SK-N-SH (cell line): ENCODE measurements around the gene TMEM131. TPM values are rescaled to one million over a fixed set of nuclear protein-coding genes. Genes with fewer than 3 reads are reported as not detected.

Source experiments
- CTCF ChIA-PET: fragments of 300-600, 350-600 bp; formaldehyde crosslinking; extraction: SDS; loops from one replicate; lab custom pipeline; 2021; lab: Yijun Ruan, JAX
- POLR2A ChIA-PET: fragments of 350-600 bp; sonication (Branson Sonifier 250); formaldehyde crosslinking; extraction: SDS; loops from one replicate; lab custom pipeline; 2020; ENCODE audit warnings: antibody characterized with exemption, inconsistent platforms; lab: Yijun Ruan, JAX
- DNase-seq: peaks from one replicate; pipeline ENCODE4 v3.0.0; 2012
- H2AFZ ChIP-seq: fragments of 200-600 bp; sonication (generic); 2 replicates; pipeline ENCODE4 v1.8.1; 2016; ENCODE audit warnings: antibody characterized with exemption, mild to moderate bottlenecking, low read depth
- H3F3A ChIP-seq: fragments of 200-600 bp; sonication (generic); replicated peaks from 2 replicates; pipeline ENCODE3; 2016; ENCODE audit warnings: antibody characterized with exemption, mild to moderate bottlenecking; ENCODE audit not compliant: insufficient read depth
- H3K27ac ChIP-seq, 2 experiments: fragments of 200-500 bp in 1 of 2; fragments of 200-600 bp in 1 of 2; sonication (Bioruptor generic) in 1 of 2; sonication (generic), shearing (Covaris generic) in 1 of 2; 2 replicates each; pipeline versions ENCODE4 v1.5.1 to v1.6.1; 2014 to 2016; ENCODE audit warnings: low read depth in 2 of 2, inconsistent platforms in 1 of 2, low read length in 1 of 2, mild to moderate bottlenecking in 1 of 2, mixed read lengths in 1 of 2
- H3K27me3 ChIP-seq: fragments of 200-600 bp; sonication (generic), shearing (Covaris generic); 2 replicates; pipeline ENCODE4 v1.6.1; 2016; ENCODE audit warnings: mixed run types; ENCODE audit not compliant: insufficient read depth
- H3K36me3 ChIP-seq, 2 experiments: fragments of 200-500 bp in 1 of 2; fragments of 200-600 bp in 1 of 2; sonication (Bioruptor generic) in 1 of 2; sonication (generic) in 1 of 2; replicated peaks in 1 of 2; 2 replicates each; pipeline versions ENCODE3 to v1.5.1; 2014 to 2016; ENCODE audit warnings: low read length in 1 of 2, mild to moderate bottlenecking in 1 of 2; ENCODE audit not compliant: insufficient read depth in 2 of 2, control insufficient read depth in 1 of 2
- H3K4me1 ChIP-seq, 2 experiments: fragments of 200-500 bp in 1 of 2; fragments of 200-600 bp in 1 of 2; sonication (Bioruptor generic) in 1 of 2; sonication (generic), shearing (Covaris generic) in 1 of 2; 2 replicates each; pipeline versions ENCODE4 v1.5.1 to v1.6.1; 2014 to 2016; ENCODE audit warnings: low read depth in 1 of 2, low read length in 1 of 2, mixed run types in 1 of 2; ENCODE audit not compliant: insufficient read depth in 2 of 2, control insufficient read depth in 1 of 2
- H3K4me2 ChIP-seq: fragments of 200-600 bp; sonication (generic), shearing (Covaris generic); 2 replicates; pipeline ENCODE4 v1.6.1; 2017; ENCODE audit warnings: mixed run types
- H3K4me3 ChIP-seq, 2 experiments: fragments of 200-500 bp in 1 of 2; fragments of 200-600 bp in 1 of 2; sonication (Bioruptor generic) in 1 of 2; sonication (generic), shearing (Covaris generic) in 1 of 2; 2 replicates each; pipeline versions ENCODE4 v1.5.1 to v1.8.1; 2014 to 2016; ENCODE audit warnings: low read depth in 2 of 2, inconsistent platforms in 1 of 2, low read length in 1 of 2, mild to moderate bottlenecking in 1 of 2, mixed read lengths in 1 of 2, moderate library complexity in 1 of 2
- H3K79me2 ChIP-seq: fragments of 200-600 bp; sonication (generic); 2 replicates; pipeline ENCODE4 v1.8.1; 2017; ENCODE audit warnings: mild to moderate bottlenecking; ENCODE audit not compliant: insufficient read depth
- H3K9ac ChIP-seq: fragments of 200-600 bp; sonication (generic); 2 replicates; pipeline ENCODE4 v1.6.1; 2017; ENCODE audit warnings: mixed run types
- H3K9me2 ChIP-seq: fragments of 200-600 bp; sonication (generic); 2 replicates; pipeline ENCODE4 v1.6.1; 2017; ENCODE audit warnings: mixed run types
- H3K9me3 ChIP-seq: fragments of 200-600 bp; sonication (generic); 2 replicates; pipeline ENCODE4 v1.6.1; 2017; ENCODE audit warnings: mixed run types, mild to moderate bottlenecking, moderate library complexity
- H4K20me1 ChIP-seq: fragments of 200-600 bp; sonication (generic); 2 replicates; pipeline ENCODE4 v1.6.1; 2017; ENCODE audit warnings: mild to moderate bottlenecking, mixed run types; ENCODE audit not compliant: insufficient read depth
- CHD2 ChIP-seq: fragments of 150-350 bp; IDR thresholded peaks from 2 replicates; pipeline ENCODE4 v1.6.1; 2018; ENCODE audit warnings: low read length; ENCODE audit not compliant: partially characterized antibody
- ELF1 ChIP-seq: IDR thresholded peaks from 2 replicates; pipeline ENCODE4 v1.4.0; 2012
- EZH2phosphoT487 ChIP-seq: fragments of 200-600 bp; sonication (generic); IDR thresholded peaks from 2 replicates; pipeline ENCODE4 v1.6.1; 2017; ENCODE audit warnings: low read depth, mixed run types, mild to moderate bottlenecking, antibody characterized with exemption, moderate library complexity, borderline replicate concordance
- GABPA ChIP-seq: IDR thresholded peaks from 2 replicates; pipeline ENCODE4 v1.4.0; 2012; ENCODE audit warnings: low read depth, mild to moderate bottlenecking
- GATA2 ChIP-seq: sonication (generic); formaldehyde crosslinking; IDR thresholded peaks from 2 replicates; pipeline ENCODE4 v1.5.0; 2020; ENCODE audit warnings: mild to moderate bottlenecking, missing genetic modification reagents
- MEF2A ChIP-seq: IDR thresholded peaks from 2 replicates; pipeline ENCODE4 v1.4.0; 2012; ENCODE audit warnings: low read depth, borderline replicate concordance
- MXI1 ChIP-seq: IDR thresholded peaks from 2 replicates; pipeline ENCODE4 v1.6.1; 2012; ENCODE audit warnings: mild to moderate bottlenecking, low read depth, low read length, improper control_type of control experiment
- NFIC ChIP-seq: IDR thresholded peaks from 2 replicates; pipeline ENCODE4 v1.4.0; 2012; ENCODE audit warnings: borderline replicate concordance
- NRF1 ChIP-seq: IDR thresholded peaks from 2 replicates; pipeline ENCODE4 v1.6.1; 2012; ENCODE audit warnings: low read depth, mild to moderate bottlenecking, low read length
- RCOR1 ChIP-seq: fragments of 150-350 bp; IDR thresholded peaks from 2 replicates; pipeline ENCODE4 v1.6.1; 2017; ENCODE audit warnings: antibody characterized with exemption, low read length
- RXRA ChIP-seq: IDR thresholded peaks from 2 replicates; pipeline ENCODE4 v1.4.0; 2012; ENCODE audit warnings: low read depth, mild to moderate bottlenecking, borderline replicate concordance
- SMC3 ChIP-seq: IDR thresholded peaks from 2 replicates; pipeline ENCODE4 v1.6.1; 2012; ENCODE audit warnings: low read depth, low read length, improper control_type of control experiment
- TAF1 ChIP-seq: IDR thresholded peaks from 2 replicates; pipeline ENCODE4 v1.6.1; 2012; ENCODE audit warnings: low read depth, mild to moderate bottlenecking, low read length, moderate library complexity, borderline replicate concordance
- TEAD4 ChIP-seq: IDR thresholded peaks from 2 replicates; pipeline ENCODE4 v1.4.0; 2012; ENCODE audit warnings: mild to moderate bottlenecking, borderline replicate concordance; ENCODE audit not compliant: insufficient read depth
- YY1 ChIP-seq: IDR thresholded peaks from 2 replicates; pipeline ENCODE4 v1.4.0; 2012; ENCODE audit warnings: low read depth, mild to moderate bottlenecking
- WGBS: methylation state at CpG from one replicate; pipeline ENCODE4 v1.1.6; 2017; ENCODE audit warnings: low lambda C conversion rate; 5-methylcytosine and 5-hydroxymethylcytosine counted together
- polyA plus RNA-seq, 3 experiments: library from polyadenylated mRNA; depleted of rRNA; stranded (reverse); fragments of >200 nt; gene quantifications; 2 replicates each; pipeline ENCODE4 v1.2.3, GENCODE V29; 2012
- TF ChIP-seq, protein P1 (sequence below): IDR thresholded peaks from 2 replicates; pipeline ENCODE4 v1.6.1; 2012; ENCODE audit warnings: mild to moderate bottlenecking, low read depth, low read length, moderate library complexity
- TF ChIP-seq, protein P2 (sequence below): fragments of 150-350 bp; IDR thresholded peaks from 2 replicates; pipeline ENCODE4 v1.6.1; 2017; ENCODE audit warnings: antibody characterized with exemption, low read length, low read depth, borderline replicate concordance

Gene TMEM131
- polyA plus RNA-seq, 1 of the 3 experiments (the other 2 are of a cell fraction), result 9.1 TPM

DNA sequence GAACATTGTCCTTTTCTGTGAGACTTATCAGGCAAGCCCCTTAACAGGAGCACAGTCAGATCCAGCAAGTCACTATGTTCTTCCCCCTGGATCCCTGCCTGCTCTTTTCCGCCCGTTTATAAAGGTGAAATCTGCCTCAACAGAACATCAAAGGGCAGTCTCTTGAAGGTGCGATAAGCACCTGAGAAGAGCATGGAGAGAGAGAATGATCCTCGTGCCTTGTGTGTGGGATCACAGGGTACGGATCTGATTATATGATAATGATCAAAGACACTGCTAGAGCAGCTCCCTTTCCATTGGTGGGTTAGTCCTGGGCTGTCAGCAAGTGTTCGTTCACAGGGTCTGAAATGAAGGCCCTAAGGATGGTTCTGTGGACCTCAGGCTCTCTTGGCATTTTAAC, 176.0 kb downstream of the TMEM131 start:
- Histone ChIP-seq H3K4me2 (no peak overlapping the region), H3K9ac (no peak overlapping the region), H3K27ac (no peak overlapping the region), H3K9me3 (no peaks in the 10 kb centered on the region), H2AFZ (no peak overlapping the region), H3K36me3 (peaks cover 2 to 8% of the 10 kb centered on the region in 2 experiments), H3F3A (peaks cover 5% of the 10 kb centered on the region), H3K4me3 (no peak overlapping the region), H4K20me1 (no peaks in the 10 kb centered on the region), H3K4me1 (peaks cover 0 to 3% of the 10 kb centered on the region in 2 experiments; a peak in 1 of 4 replicates), H3K79me2 (no peaks in the 10 kb centered on the region), H3K27me3 (no peaks in the 10 kb centered on the region), H3K9me2 (no peaks in the 10 kb centered on the region)
- ChIA-PET POLR2A (no interaction called here), CTCF (interaction anchor here (1.9 kb wide), 1 partner anchor 13 kb away, joined by 7 read pairs; no protein-coding TSS in a partner anchor)
- WGBS, result 93% methylated on average over 6 of the region's 6 CpGs
- DNase-seq, result peak; percentile 33
- TF ChIP-seq, protein P1, sequence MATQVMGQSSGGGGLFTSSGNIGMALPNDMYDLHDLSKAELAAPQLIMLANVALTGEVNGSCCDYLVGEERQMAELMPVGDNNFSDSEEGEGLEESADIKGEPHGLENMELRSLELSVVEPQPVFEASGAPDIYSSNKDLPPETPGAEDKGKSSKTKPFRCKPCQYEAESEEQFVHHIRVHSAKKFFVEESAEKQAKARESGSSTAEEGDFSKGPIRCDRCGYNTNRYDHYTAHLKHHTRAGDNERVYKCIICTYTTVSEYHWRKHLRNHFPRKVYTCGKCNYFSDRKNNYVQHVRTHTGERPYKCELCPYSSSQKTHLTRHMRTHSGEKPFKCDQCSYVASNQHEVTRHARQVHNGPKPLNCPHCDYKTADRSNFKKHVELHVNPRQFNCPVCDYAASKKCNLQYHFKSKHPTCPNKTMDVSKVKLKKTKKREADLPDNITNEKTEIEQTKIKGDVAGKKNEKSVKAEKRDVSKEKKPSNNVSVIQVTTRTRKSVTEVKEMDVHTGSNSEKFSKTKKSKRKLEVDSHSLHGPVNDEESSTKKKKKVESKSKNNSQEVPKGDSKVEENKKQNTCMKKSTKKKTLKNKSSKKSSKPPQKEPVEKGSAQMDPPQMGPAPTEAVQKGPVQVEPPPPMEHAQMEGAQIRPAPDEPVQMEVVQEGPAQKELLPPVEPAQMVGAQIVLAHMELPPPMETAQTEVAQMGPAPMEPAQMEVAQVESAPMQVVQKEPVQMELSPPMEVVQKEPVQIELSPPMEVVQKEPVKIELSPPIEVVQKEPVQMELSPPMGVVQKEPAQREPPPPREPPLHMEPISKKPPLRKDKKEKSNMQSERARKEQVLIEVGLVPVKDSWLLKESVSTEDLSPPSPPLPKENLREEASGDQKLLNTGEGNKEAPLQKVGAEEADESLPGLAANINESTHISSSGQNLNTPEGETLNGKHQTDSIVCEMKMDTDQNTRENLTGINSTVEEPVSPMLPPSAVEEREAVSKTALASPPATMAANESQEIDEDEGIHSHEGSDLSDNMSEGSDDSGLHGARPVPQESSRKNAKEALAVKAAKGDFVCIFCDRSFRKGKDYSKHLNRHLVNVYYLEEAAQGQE, result no peak
- TF ChIP-seq EZH2phosphoT487 (no peak), MXI1 (no peak), NRF1 (no peak), SMC3 (no peak), CHD2 (no peak), YY1 (no peak), TAF1 (no peak), NFIC (no peak), RCOR1 (no peak)
- TF ChIP-seq, protein P2, sequence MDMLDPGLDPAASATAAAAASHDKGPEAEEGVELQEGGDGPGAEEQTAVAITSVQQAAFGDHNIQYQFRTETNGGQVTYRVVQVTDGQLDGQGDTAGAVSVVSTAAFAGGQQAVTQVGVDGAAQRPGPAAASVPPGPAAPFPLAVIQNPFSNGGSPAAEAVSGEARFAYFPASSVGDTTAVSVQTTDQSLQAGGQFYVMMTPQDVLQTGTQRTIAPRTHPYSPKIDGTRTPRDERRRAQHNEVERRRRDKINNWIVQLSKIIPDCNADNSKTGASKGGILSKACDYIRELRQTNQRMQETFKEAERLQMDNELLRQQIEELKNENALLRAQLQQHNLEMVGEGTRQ, result no peak

DNA sequence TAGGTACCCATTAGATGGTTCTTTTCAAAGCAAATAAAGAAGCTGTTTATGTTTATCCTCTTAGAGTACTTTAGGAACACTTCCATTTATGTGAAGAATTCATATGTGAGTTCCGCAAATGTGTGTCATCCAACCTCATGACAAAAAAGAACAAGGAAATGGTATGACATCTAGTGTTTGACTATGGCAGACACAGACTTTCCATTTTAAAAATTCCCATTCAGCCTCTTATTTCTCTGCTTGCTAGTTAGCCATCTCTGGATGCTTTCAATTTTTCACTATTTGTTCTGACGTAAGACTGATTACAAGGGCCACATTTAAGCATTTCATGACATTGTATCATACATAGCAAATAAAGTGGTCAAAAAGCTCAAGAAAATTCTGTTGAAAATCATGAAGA, 179.3 kb downstream of the TMEM131 start:
- Histone ChIP-seq H3K4me2 (no peak overlapping the region), H3K9me2 (no peaks in the 10 kb centered on the region), H3K9me3 (no peaks in the 10 kb centered on the region), H3K27ac (no peak overlapping the region), H3K4me3 (no peak overlapping the region), H4K20me1 (no peaks in the 10 kb centered on the region), H3K79me2 (no peaks in the 10 kb centered on the region), H3K4me1 (peaks cover 0 to 3% of the 10 kb centered on the region in 2 experiments; a peak in 1 of 4 replicates), H3K9ac (no peak overlapping the region)
- POLR2A ChIA-PET, result no interaction called here
- TF ChIP-seq RXRA (no peak), TEAD4 (no peak), GABPA (no peak), RCOR1 (no peak), GATA2 (CRISPR knock-in tag) (no peak), ELF1 (no peak), MXI1 (no peak), TAF1 (no peak), MEF2A (no peak)
- TF ChIP-seq, protein P2, result no peak
- TF ChIP-seq, protein P1, result no peak
- TF ChIP-seq, all 33 proteins: peak for 0
- Histone ChIP-seq H3K27me3 (no peaks in the 10 kb centered on the region), H2AFZ (no peak overlapping the region), H3K36me3 (peaks cover 28% of the 10 kb centered on the region in 2 experiments), H3F3A (peaks cover 5% of the 10 kb centered on the region)
- 100% methylated on average over 2 of the region's 2 CpGs for WGBS
- CTCF ChIA-PET, result interaction anchor here (1.0 to 3.6 kb wide), 2 partner anchors 10 to 453 kb away, joined by 4 to 27 read pairs; no protein-coding TSS in a partner anchor
- DNase-seq, result no peak
